ENCODE measurements around the gene TMBIM1. TPM values are rescaled to one million over a fixed set of nuclear protein-coding genes. Genes with fewer than 3 reads are reported as not detected.

TMBIM1 gene
- total and polyA plus RNA-seq, 2 donors (not counting 1 experiment from before 2014, with no cell fraction given), result 170 to 235 TPM

- H4K20me1 ChIP-seq (ENCODE audit: control insufficient read depth, extremely low read depth, insufficient read depth, low read length), result no peaks in the 10 kb centered on the region
- peak within 1 kb of the TSS; percentile 85 for H2AFZ ChIP-seq (ENCODE audit: low read length)
- peak within 1 kb of the TSS; percentile 99 for H3K4me2 ChIP-seq (ENCODE audit: extremely low read depth, insufficient read depth, low read length)
- peaks cover 16% of the 10 kb centered on the region for H3K79me2 ChIP-seq (ENCODE audit: control insufficient read depth, insufficient read depth, low read length)
- peaks cover 11% of the 10 kb centered on the region for H3K4me1 ChIP-seq (ENCODE audit: control insufficient read depth, extremely low read depth, insufficient read depth, low read length)
- H3K9me3 ChIP-seq (ENCODE audit: control insufficient read depth, insufficient read depth, low read depth, low read length), result no peaks in the 10 kb centered on the region
- no peaks in the 10 kb centered on the region for H3K27me3 ChIP-seq (ENCODE audit: control insufficient read depth, insufficient read depth, low read length)
- H3K9ac ChIP-seq (ENCODE audit: insufficient read depth, low read length), result peak within 1 kb of the TSS; percentile 81
- peaks cover 15% of the 10 kb centered on the region for H3K36me3 ChIP-seq (ENCODE audit: control insufficient read depth, insufficient read depth, low read length)
- peak; percentile 99 for DNase-seq (ENCODE audit: low read depth in 2 of 2)
- TF ChIP-seq CTCF (conservative IDR thresholded peaks at IDR 0.05 in 1 of 2, IDR thresholded peaks at IDR 0.05 in 1 of 2; ENCODE audit: low read depth in 1 of 2, low read length in 2 of 2) (no peak), EZH2 (IDR thresholded peaks at IDR 0.05; ENCODE audit: low read length, missing control alignments) (no peak)
- peak within 1 kb of the TSS; percentile 91 for H3K27ac ChIP-seq (ENCODE audit: insufficient read depth, low read length)
- H3K4me3 ChIP-seq (replicated peaks in 1 of 4; ENCODE audit: control extremely low read depth in 1 of 4, insufficient read depth in 1 of 4, low read depth in 3 of 4, low read length in 4 of 4), result peak within 1 kb of the TSS; percentile 90 to 97 (median 94)
Observed at GRCh38 chr2:218269900-218270720, 22.2 kb downstream of the TMBIM1 start, which contains the start of the genes AAMP and PNKD. TSS of gene AAMP (minus strand) at chr2:218270137. CDS start at chr2:218270086, 51 bp downstream. TSS of gene PNKD (plus strand) at chr2:218270519. CDS start at chr2:218270536, 17 bp downstream.

GRCh38 chr2:218267259-218267658 is 25.0 kb downstream of the TMBIM1 start:
- H2AFZ ChIP-seq (ENCODE audit: low read length), result no peak overlapping the region
- H3K9ac ChIP-seq (ENCODE audit: insufficient read depth, low read length), result no peak overlapping the region
- H3K79me2 ChIP-seq (ENCODE audit: control insufficient read depth, insufficient read depth, low read length), result peaks cover 16% of the 10 kb centered on the region

More at GRCh38 chr2:218267259-218267658, 25.0 kb downstream of the TMBIM1 start:
- no peak overlapping the region for H3K4me3 ChIP-seq (replicated peaks in 1 of 4; ENCODE audit: control extremely low read depth in 1 of 4, insufficient read depth in 1 of 4, low read depth in 3 of 4, low read length in 4 of 4)
- peaks cover 11% of the 10 kb centered on the region for H3K36me3 ChIP-seq (ENCODE audit: control insufficient read depth, insufficient read depth, low read length)
- TF ChIP-seq EZH2 (IDR thresholded peaks at IDR 0.05; ENCODE audit: low read length, missing control alignments) (no peak), CTCF (conservative IDR thresholded peaks at IDR 0.05 in 1 of 2, IDR thresholded peaks at IDR 0.05 in 1 of 2; ENCODE audit: low read depth in 1 of 2, low read length in 2 of 2) (no peak)
- no peaks in the 10 kb centered on the region for H3K27me3 ChIP-seq (ENCODE audit: control insufficient read depth, insufficient read depth, low read length)
- no peak overlapping the region for H3K27ac ChIP-seq (ENCODE audit: insufficient read depth, low read length)
- no peak for DNase-seq (ENCODE audit: low read depth in 2 of 2)
- no peaks in the 10 kb centered on the region for H4K20me1 ChIP-seq (ENCODE audit: control insufficient read depth, extremely low read depth, insufficient read depth, low read length)
- H3K4me1 ChIP-seq (ENCODE audit: control insufficient read depth, extremely low read depth, insufficient read depth, low read length), result peaks cover 4% of the 10 kb centered on the region
- no peaks in the 10 kb centered on the region for H3K9me3 ChIP-seq (ENCODE audit: control insufficient read depth, insufficient read depth, low read depth, low read length)
- no peak overlapping the region for H3K4me2 ChIP-seq (ENCODE audit: extremely low read depth, insufficient read depth, low read length)

Data from fibroblast of lung (primary cell).